CD4-positive, alpha-beta T cell treated with Interferon alpha-2 for 1 hour (primary cell): ENCODE results near the gene NQO1.
"Not testable (repeated sequence)": the region's sequence is repeated elsewhere in the genome, so short reads cannot be mapped to it uniquely, and the experiment has no call there.

Experiments used
- DNase-seq, 2 donors: peaks; one replicate each; pipeline ENCODE4 v3.0.0-alpha.2; 2020 to 2022

NQO1 gene

GRCh38 chr16:69726313-69727060 is at the start of gene NQO1:
NQO1 (minus strand) TSS chr16:69726560; CDS start chr16:69726439, 121 bp downstream.
- DNase-seq = peak; percentile 84 to 88

- DNase-seq = no peak
Observed at GRCh38 chr16:69775563-69775962, 49.2 kb upstream of the NQO1 start.

- DNase-seq = no peak
Observed at GRCh38 chr16:69773260-69773947, 47.0 kb upstream of the NQO1 start.

- no peak for DNase-seq
Observed at GRCh38 chr16:69771651-69771967, 45.2 kb upstream of the NQO1 start.

- DNase-seq = no peak
Observed at GRCh38 chr16:69769404-69769803, 43.0 kb upstream of the NQO1 start.

- no peak for DNase-seq
Observed at GRCh38 chr16:69768666-69769065, 42.3 kb upstream of the NQO1 start.

GRCh38 chr16:69767459-69768229 is 41.3 kb upstream of the NQO1 start:
- DNase-seq = no peak

GRCh38 chr16:69763599-69763942 is 37.2 kb upstream of the NQO1 start:
- no peak for DNase-seq

GRCh38 chr16:69762814-69763598 is 36.6 kb upstream of the NQO1 start:
- peak in 1 of 2 donors; percentile 35 for DNase-seq

GRCh38 chr16:69761983-69762813 is 35.8 kb upstream of the NQO1 start, which contains the start of gene WWP2:
WWP2 (plus strand) TSS chr16:69762332; CDS start chr16:69787011, 24,679 bp downstream.
- DNase-seq = peak; percentile 79 to 86

- DNase-seq = not testable (repeated sequence)
Observed at GRCh38 chr16:69757375-69757774, 31.0 kb upstream of the NQO1 start.

- no peak for DNase-seq
Observed at GRCh38 chr16:69756705-69757104, 30.3 kb upstream of the NQO1 start.

- peak; percentile 98 for DNase-seq
Observed at GRCh38 chr16:69754469-69755310, 28.3 kb upstream of the NQO1 start, which contains the start of gene NOB1. NOB1 (minus strand) TSS chr16:69754926; CDS start chr16:69754910, 16 bp downstream.

- DNase-seq = no peak
Observed at GRCh38 chr16:69754143-69754468, 27.7 kb upstream of the NQO1 start.

- no peak for DNase-seq
Observed at GRCh38 chr16:69748694-69749345, 22.5 kb upstream of the NQO1 start.

- DNase-seq = no peak
Observed at GRCh38 chr16:69747115-69747514, 20.8 kb upstream of the NQO1 start.

- no peak for DNase-seq
Observed at GRCh38 chr16:69745959-69746358, 19.6 kb upstream of the NQO1 start.

- DNase-seq = no peak
Observed at GRCh38 chr16:69745232-69745612, 18.9 kb upstream of the NQO1 start.

GRCh38 chr16:69744363-69745231 is 18.2 kb upstream of the NQO1 start:
- no peak for DNase-seq
